Activated CD8-positive, alpha-beta memory T cell treated with anti-CD3 and anti-CD28 coated beads for 36 hours (primary cell): ENCODE measurements around the gene VEPH1. TPM values are rescaled to one million over a fixed set of nuclear protein-coding genes. Genes with fewer than 3 reads are reported as not detected.

Experiments used
- CTCF ChIA-PET: fragments of 350-600 bp; sonication (Branson Sonifier 250); formaldehyde crosslinking; loops from one replicate; lab custom pipeline; 2021; ENCODE audit warnings: antibody characterized with exemption; lab: Charles Lee
- POLR2A ChIA-PET: fragments of 350-600 bp; sonication (Branson Sonifier 250); formaldehyde crosslinking; loops from one replicate; lab custom pipeline; 2021; ENCODE audit warnings: antibody characterized with exemption; lab: Charles Lee
- total RNA-seq, 2 experiments: library from RNA; stranded (reverse); gene quantifications; one replicate each; pipeline ENCODE4 v1.2.3, GENCODE V29; 2021

VEPH1 gene
- not detected for total RNA-seq

GRCh38 chr3:157502916-157503595 lies at the start of gene VEPH1:
Gene VEPH1 (minus strand): TSS chr3:157503416. CDS start chr3:157495349, 8,067 bp downstream.
- ChIA-PET CTCF (no interaction called here), POLR2A (no interaction called here)

DNA sequence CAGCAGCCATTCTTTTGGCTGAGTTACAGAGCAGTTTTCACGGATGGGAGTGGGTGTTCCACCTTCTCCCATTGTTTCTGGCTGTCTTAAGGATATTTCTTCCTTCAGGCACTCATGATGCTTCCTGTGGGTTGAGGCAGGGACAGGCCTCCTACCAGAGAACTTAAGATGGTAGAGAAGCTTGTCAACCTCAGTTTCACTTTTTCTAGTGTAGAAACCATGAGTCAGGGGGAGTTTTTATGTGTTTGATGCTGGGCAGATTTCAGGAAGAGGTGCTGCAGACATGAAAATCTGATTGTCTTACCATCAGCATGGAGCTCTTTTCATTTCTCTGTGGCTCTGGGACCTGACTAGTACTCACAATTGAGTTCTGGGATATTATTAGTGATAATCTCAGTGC lies 48.7 kb upstream of the VEPH1 start:
- POLR2A ChIA-PET, result no interaction called here
- CTCF ChIA-PET, result no interaction called here

GRCh38 chr3:157549498-157549897 lies 46.3 kb upstream of the VEPH1 start:
- POLR2A ChIA-PET, result no interaction called here
- CTCF ChIA-PET, result no interaction called here

DNA sequence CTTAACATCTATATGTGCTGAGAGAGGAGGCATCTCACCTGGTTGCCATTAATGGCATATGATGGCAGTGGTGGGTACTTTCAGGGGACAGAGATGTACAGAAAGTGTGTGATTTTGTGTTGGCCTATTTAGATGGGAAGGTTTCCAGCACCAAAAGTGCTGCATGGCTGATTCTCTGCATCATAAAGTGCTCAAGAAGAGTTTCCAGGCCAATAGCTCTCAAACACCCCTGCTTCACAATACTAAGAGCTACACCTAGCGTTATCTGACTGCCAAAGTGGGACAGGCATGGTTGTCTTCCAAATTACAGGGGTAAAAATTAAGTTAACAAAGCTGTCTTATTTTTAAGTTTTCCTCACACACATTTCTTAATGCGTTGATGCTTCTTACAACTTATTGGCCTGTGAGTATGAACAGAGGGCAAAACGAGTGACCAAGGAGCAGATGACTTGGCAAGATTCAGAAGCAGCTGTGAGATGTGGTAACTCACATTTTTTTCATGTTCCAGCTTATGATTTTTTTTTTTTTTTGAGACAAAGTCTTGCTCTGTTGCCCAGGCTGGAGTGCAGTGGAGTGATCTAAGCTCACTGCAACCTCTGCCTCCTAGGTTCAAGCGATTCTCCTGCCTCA lies 41.4 kb upstream of the VEPH1 start:
- ChIA-PET CTCF (no interaction called here), POLR2A (no interaction called here)

DNA sequence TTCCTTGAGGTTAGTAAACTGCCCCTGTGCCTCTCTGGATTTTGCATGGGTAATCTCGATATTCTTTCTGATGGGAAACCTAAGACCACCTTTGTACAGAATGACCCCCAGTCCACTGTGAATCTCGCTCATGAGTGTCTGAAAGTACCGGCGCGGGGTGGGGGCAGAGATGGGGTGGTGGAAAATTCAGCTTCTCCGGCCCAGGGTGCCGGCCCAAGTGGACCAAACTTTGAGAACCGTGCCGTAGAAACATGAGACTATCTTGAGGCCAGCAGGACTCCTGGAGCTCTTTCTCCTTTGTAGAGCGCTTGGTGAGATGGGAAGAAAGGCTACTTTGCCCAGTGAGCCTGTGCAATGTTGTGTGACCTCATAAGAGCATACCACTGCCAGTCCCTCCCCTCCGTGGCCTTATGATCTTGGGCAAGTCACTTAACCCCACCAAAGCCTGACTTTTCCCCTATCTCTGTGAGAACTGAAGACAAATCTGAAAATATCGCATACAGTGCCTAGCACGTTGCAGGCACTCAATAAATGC lies 40.4 kb upstream of the VEPH1 start:
- ChIA-PET CTCF (no interaction called here), POLR2A (no interaction called here)

- POLR2A ChIA-PET, result no interaction called here
- CTCF ChIA-PET, result no interaction called here
Observed at GRCh38 chr3:157542711-157543500, 39.7 kb upstream of the VEPH1 start.

- ChIA-PET POLR2A (no interaction called here), CTCF (no interaction called here)
Observed at GRCh38 chr3:157541506-157542236, 38.5 kb upstream of the VEPH1 start.

GRCh38 chr3:157540656-157541055 lies 37.4 kb upstream of the VEPH1 start:
- POLR2A ChIA-PET, result no interaction called here
- CTCF ChIA-PET, result no interaction called here

- ChIA-PET POLR2A (no interaction called here), CTCF (no interaction called here)
Observed at GRCh38 chr3:157535667-157536066, 32.5 kb upstream of the VEPH1 start.

DNA sequence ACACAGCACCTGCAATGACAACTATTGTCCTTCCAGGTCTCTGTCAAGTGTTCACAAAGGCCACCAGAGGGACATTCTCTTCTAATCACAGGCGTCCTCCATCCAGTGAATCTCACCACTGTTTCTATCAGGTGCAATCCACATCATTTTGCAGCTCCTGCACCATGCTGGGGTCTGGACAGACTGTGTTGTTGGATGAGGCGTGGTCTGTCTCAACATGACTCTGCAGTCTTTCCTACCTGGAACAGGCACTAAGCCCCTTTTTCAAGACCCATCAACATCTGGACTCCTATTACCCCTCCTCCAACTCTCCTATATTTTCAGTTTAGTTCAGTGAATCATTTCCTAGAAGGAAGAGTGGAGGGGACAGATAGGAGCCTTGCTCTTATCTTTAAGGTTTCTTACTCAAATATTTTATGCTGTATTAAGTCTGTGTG lies 31.5 kb upstream of the VEPH1 start:
- ChIA-PET CTCF (interaction anchor here (3.6 kb wide), 1 partner anchor 39 kb away, joined by 24 read pairs; no protein-coding TSS in a partner anchor), POLR2A (no interaction called here)

- POLR2A ChIA-PET, result no interaction called here
- CTCF ChIA-PET, result interaction anchor here (0.7 to 3.6 kb wide), 4 partner anchors 9 to 43 kb away, joined by 3 to 24 read pairs (median 4); no protein-coding TSS in a partner anchor
Observed at GRCh38 chr3:157533298-157534070, 30.3 kb upstream of the VEPH1 start.

- POLR2A ChIA-PET, result no interaction called here
- CTCF ChIA-PET, result interaction anchor here (0.7 to 3.6 kb wide), 5 partner anchors 9 to 43 kb away, joined by 3 to 24 read pairs (median 4); no protein-coding TSS in a partner anchor
Observed at GRCh38 chr3:157532529-157533297, 29.5 kb upstream of the VEPH1 start.

DNA sequence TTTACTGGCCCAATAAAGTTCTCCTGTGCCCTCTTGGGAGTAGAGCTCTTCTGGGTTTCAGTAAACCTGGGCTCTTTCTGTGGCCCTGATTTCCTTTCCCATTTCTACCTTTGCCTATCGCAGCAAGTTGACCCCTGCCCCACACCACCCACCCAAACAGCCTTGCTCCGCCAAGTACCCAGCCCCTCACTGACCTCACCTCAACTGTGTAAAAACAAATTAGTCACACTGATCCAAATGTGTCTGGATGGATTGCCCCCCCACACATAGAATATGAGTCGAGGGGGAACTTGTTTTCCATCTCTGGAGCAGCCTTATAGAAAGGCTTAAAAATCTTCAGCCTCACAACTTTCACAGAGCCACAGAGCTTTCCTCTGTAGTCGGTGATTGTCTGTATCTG lies 28.6 kb upstream of the VEPH1 start:
- ChIA-PET POLR2A (no interaction called here), CTCF (interaction anchor here (0.8 to 3.6 kb wide), 4 partner anchors 8 to 42 kb away, joined by 3 to 24 read pairs (median 4); no protein-coding TSS in a partner anchor)

DNA sequence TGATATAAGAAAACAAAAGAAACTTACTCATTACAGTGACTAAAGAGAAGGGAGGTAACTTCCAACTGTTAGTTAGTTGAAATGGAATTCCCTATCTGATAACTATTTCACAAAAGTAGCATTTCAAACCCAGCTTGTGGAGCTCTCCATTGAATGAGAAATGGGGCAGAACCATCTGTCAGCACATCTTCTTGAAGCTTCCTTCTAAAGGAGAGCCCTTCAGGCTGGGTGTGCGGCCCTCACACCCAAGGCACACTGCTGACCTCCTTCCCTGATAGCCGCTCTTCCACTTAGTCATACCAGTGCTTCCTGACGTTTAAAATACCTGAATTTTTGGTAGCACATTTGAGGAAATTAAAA lies 28.1 kb upstream of the VEPH1 start:
- ChIA-PET CTCF (no interaction called here), POLR2A (no interaction called here)

GRCh38 chr3:157530637-157531300 lies 27.6 kb upstream of the VEPH1 start:
- ChIA-PET POLR2A (no interaction called here), CTCF (no interaction called here)

DNA sequence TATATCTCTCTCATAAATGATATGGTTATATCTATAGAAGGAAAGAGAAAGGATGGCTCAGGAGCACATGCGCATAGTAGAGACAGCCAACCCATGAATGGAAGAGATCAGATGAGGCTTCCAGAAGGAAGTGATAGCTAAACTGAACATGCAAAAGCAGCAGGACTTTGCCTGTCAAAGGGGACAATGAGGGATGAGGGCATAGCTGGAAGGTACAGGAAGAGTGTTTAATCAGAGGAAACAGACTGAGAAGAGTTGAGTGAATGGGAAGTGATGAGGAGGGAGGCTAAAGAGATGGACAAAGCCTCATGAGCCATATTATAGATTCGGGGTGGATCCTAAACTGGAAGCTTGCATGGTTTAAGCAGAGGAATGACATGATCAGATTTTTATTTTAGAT lies 26.5 kb upstream of the VEPH1 start:
- CTCF ChIA-PET, result no interaction called here
- POLR2A ChIA-PET, result no interaction called here

GRCh38 chr3:157529085-157529484 lies 25.9 kb upstream of the VEPH1 start:
- ChIA-PET POLR2A (no interaction called here), CTCF (no interaction called here)
